ENCODE data around the gene DSG1. TPM values are rescaled to one million over a fixed set of nuclear protein-coding genes. Genes with fewer than 3 reads are reported as not detected.

The DSG1 gene
- polyA plus RNA-seq (2011; rRNA removed): not detected in 2 replicates
- not detected in 2 replicates for polyA minus RNA-seq (2011; rRNA and poly(A)+ RNA removed)

GRCh38 chr18:31317860-31318259 lies at the start of gene DSG1:
DSG1 (plus strand) TSS chr18:31318160; CDS start chr18:31318301, 141 bp downstream.
- no peak for DNase-seq (ENCODE audit: low read depth, low spot score)
- H3K27ac ChIP-seq (ENCODE audit: low read depth, low read length): no peak within 1 kb of the TSS
- ChIA-PET CTCF (no interaction called here), POLR2A (no interaction called here)
- H3K4me3 ChIP-seq (ENCODE audit: low read depth, low read length): no peak within 1 kb of the TSS
- H3K27me3 ChIP-seq (ENCODE audit: control insufficient read depth, insufficient read depth, low read length): no peaks in the 10 kb centered on the region
- TF ChIP-seq CTCF (IDR thresholded peaks at IDR 0.05; ENCODE audit: low read depth, low read length): no peak
- H3K9me3 ChIP-seq (ENCODE audit: control insufficient read depth, insufficient read depth, low read length): peaks cover 6% of the 10 kb centered on the region; the same call in 1 of the 2 replicates

- Histone ChIP-seq H3K27ac (ENCODE audit: low read depth, low read length) (no peak overlapping the region), H3K9me3 (ENCODE audit: control insufficient read depth, insufficient read depth, low read length) (no peaks in the 10 kb centered on the region), H3K4me3 (ENCODE audit: low read depth, low read length) (no peak overlapping the region), H3K27me3 (ENCODE audit: control insufficient read depth, insufficient read depth, low read length) (no peaks in the 10 kb centered on the region)
- CTCF ChIA-PET: no interaction called here
- POLR2A ChIA-PET: no interaction called here
- DNase-seq (ENCODE audit: low read depth, low spot score): no peak
- no peak for TF ChIP-seq CTCF (IDR thresholded peaks at IDR 0.05; ENCODE audit: low read depth, low read length)
Measured at GRCh38 chr18:31268985-31269406, 49.0 kb upstream of the DSG1 start.

- ChIA-PET CTCF (no interaction called here), POLR2A (no interaction called here)
- H3K27ac ChIP-seq (ENCODE audit: low read depth, low read length): no peak overlapping the region
- no peaks in the 10 kb centered on the region for H3K9me3 ChIP-seq (ENCODE audit: control insufficient read depth, insufficient read depth, low read length)
- TF ChIP-seq CTCF (IDR thresholded peaks at IDR 0.05; ENCODE audit: low read depth, low read length): no peak
- no peak for DNase-seq (ENCODE audit: low read depth, low spot score)
- no peak overlapping the region for H3K4me3 ChIP-seq (ENCODE audit: low read depth, low read length)
- no peaks in the 10 kb centered on the region for H3K27me3 ChIP-seq (ENCODE audit: control insufficient read depth, insufficient read depth, low read length)
Measured at GRCh38 chr18:31269566-31269965, 48.4 kb upstream of the DSG1 start.

- no peaks in the 10 kb centered on the region for H3K9me3 ChIP-seq (ENCODE audit: control insufficient read depth, insufficient read depth, low read length)
- ChIA-PET POLR2A (no interaction called here), CTCF (no interaction called here)
- H3K27ac ChIP-seq (ENCODE audit: low read depth, low read length): no peak overlapping the region
- no peak for TF ChIP-seq CTCF (IDR thresholded peaks at IDR 0.05; ENCODE audit: low read depth, low read length)
- DNase-seq (ENCODE audit: low read depth, low spot score): no peak
- no peaks in the 10 kb centered on the region for H3K27me3 ChIP-seq (ENCODE audit: control insufficient read depth, insufficient read depth, low read length)
- no peak overlapping the region for H3K4me3 ChIP-seq (ENCODE audit: low read depth, low read length)
Measured at GRCh38 chr18:31270578-31270977, 47.4 kb upstream of the DSG1 start.

- CTCF ChIA-PET: no interaction called here
- TF ChIP-seq CTCF (IDR thresholded peaks at IDR 0.05; ENCODE audit: low read depth, low read length): no peak
- POLR2A ChIA-PET: no interaction called here
- Histone ChIP-seq H3K4me3 (ENCODE audit: low read depth, low read length) (no peak overlapping the region), H3K9me3 (ENCODE audit: control insufficient read depth, insufficient read depth, low read length) (peaks cover 2% of the 10 kb centered on the region; the same call in 1 of the 2 replicates), H3K27me3 (ENCODE audit: control insufficient read depth, insufficient read depth, low read length) (no peaks in the 10 kb centered on the region), H3K27ac (ENCODE audit: low read depth, low read length) (no peak overlapping the region)
- DNase-seq (ENCODE audit: low read depth, low spot score): no peak
Measured at GRCh38 chr18:31273812-31274527, 44.0 kb upstream of the DSG1 start.

Data from AG04450 (cell line).